ENCODE data around the gene ADGRG3. TPM values are rescaled to one million over a fixed set of nuclear protein-coding genes. Genes with fewer than 3 reads are reported as not detected.

ADGRG3 gene
- total RNA-seq, 4 donors from 2014 or later, result 2.0 to 9.6 (median 3.7) TPM

DNA sequence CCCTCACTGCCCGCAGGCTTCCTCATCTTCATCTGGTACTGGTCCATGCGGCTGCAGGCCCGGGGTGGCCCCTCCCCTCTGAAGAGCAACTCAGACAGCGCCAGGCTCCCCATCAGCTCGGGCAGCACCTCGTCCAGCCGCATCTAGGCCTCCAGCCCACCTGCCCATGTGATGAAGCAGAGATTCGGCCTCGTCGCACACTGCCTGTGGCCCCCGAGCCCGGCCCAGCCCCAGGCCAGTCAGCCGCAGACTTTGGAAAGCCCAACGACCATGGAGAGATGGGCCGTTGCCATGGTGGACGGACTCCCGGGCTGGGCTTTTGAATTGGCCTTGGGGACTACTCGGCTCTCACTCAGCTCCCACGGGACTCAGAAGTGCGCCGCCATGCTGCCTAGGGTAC lies 4.7 kb upstream of the ADGRG3 start:
- Histone ChIP-seq H3K36me3 (peaks cover 0 to 65% (median 13%) of the 10 kb centered on the region in 4 donors), H3K9me3 (no peaks in the 10 kb centered on the region), H3K4me1 (peaks cover 0 to 3% (median 0%) of the 10 kb centered on the region in 4 donors), H3K27ac (replicated peaks in 1 of 4) (no peak overlapping the region), H3K4me3 (no peak overlapping the region), H3K27me3 (peaks cover 0 to 13% (median 0%) of the 10 kb centered on the region in 4 donors)
- TF ChIP-seq POLR2A (IDR thresholded peaks at IDR 0.05; ENCODE audit: low read depth), result no peak
- TF ChIP-seq POLR2AphosphoS5 (IDR thresholded peaks at IDR 0.05), result no peak
- DNase-seq (ENCODE audit: extremely low spot score), result no peak
- 100% methylated on average over 3 of the region's 21 CpGs for WGBS
- intact Hi-C loops (cut with DNase I), result no loop called here

DNA sequence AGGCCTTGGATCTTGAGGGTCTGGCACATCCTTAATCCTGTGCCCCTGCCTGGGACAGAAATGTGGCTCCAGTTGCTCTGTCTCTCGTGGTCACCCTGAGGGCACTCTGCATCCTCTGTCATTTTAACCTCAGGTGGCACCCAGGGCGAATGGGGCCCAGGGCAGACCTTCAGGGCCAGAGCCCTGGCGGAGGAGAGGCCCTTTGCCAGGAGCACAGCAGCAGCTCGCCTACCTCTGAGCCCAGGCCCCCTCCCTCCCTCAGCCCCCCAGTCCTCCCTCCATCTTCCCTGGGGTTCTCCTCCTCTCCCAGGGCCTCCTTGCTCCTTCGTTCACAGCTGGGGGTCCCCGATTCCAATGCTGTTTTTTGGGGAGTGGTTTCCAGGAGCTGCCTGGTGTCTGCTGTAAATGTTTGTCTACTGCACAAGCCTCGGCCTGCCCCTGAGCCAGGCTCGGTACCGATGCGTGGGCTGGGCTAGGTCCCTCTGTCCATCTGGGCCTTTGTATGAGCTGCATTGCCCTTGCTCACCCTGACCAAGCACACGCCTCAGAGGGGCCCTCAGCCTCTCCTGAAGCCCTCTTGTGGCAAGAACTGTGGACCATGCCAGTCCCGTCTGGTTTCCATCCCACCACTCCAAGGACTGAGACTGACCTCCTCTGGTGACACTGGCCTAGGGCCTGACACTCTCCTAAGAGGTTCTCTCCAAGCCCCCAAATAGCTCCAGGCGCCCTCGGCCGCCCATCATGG lies 4.0 kb upstream of the ADGRG3 start:
- DNase-seq (ENCODE audit: extremely low spot score), result no peak
- H3K9me3 ChIP-seq, result no peaks in the 10 kb centered on the region
- intact Hi-C loops (cut with DNase I), result no loop called here

DNA sequence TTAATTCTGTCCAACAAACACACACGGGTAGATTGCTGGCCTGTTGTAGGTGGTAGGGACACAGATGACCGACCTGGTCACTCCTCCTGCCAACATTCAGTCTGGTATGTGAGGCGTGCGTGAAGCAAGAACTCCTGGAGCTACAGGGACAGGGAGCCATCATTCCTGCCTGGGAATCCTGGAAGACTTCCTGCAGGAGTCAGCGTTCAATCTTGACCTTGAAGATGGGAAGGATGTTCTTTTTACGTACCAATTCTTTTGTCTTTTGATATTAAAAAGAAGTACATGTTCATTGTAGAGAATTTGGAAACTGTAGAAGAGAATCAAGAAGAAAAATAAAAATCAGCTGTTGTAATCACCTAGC lies 3.5 kb upstream of the ADGRG3 start:
- whole genome bisulfite sequencing, result 83% methylated on average over 6 of the region's 6 CpGs
- H3K27ac ChIP-seq (replicated peaks in 1 of 4), result no peak overlapping the region

More for the DNA sequence above, 4.0 kb upstream of the ADGRG3 start:
- Histone ChIP-seq H3K4me3 (no peak overlapping the region), H3K27me3 (peaks cover 0 to 13% (median 0%) of the 10 kb centered on the region in 4 donors), H3K36me3 (peaks cover 0 to 58% (median 11%) of the 10 kb centered on the region in 4 donors), H3K4me1 (peaks cover 0 to 3% (median 0%) of the 10 kb centered on the region in 4 donors), H3K27ac (replicated peaks in 1 of 4) (no peak overlapping the region)
- TF ChIP-seq POLR2AphosphoS5 (IDR thresholded peaks at IDR 0.05), result no peak
- TF ChIP-seq, protein P1, sequence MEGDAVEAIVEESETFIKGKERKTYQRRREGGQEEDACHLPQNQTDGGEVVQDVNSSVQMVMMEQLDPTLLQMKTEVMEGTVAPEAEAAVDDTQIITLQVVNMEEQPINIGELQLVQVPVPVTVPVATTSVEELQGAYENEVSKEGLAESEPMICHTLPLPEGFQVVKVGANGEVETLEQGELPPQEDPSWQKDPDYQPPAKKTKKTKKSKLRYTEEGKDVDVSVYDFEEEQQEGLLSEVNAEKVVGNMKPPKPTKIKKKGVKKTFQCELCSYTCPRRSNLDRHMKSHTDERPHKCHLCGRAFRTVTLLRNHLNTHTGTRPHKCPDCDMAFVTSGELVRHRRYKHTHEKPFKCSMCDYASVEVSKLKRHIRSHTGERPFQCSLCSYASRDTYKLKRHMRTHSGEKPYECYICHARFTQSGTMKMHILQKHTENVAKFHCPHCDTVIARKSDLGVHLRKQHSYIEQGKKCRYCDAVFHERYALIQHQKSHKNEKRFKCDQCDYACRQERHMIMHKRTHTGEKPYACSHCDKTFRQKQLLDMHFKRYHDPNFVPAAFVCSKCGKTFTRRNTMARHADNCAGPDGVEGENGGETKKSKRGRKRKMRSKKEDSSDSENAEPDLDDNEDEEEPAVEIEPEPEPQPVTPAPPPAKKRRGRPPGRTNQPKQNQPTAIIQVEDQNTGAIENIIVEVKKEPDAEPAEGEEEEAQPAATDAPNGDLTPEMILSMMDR (IDR thresholded peaks at IDR 0.05), result no peak
- TF ChIP-seq POLR2A (IDR thresholded peaks at IDR 0.05; ENCODE audit: low read depth), result no peak
- no peak for TF ChIP-seq EP300 (IDR thresholded peaks at IDR 0.05)
- WGBS, result 86% methylated on average over 13 of the region's 15 CpGs

DNA sequence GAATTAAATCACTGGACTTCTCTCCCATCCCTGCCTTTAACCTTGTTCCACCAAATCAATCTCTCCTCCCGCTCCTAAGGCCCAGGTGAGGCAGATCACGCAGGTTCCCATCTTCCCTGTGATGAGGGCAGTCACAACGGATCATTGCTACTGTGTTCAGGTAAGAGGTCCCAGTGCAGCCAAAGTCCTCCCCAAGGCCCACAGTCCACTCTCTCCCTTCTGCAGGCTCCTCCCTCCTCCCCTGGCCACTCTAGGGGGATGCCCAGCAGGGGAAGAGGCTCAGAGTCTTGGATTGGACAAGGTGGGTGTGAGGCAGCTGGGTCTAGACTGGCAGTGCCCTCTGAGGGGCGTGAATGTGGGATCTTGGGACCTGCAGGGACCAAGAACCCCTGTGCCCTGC lies 2.6 kb upstream of the ADGRG3 start:
- H3K27ac ChIP-seq (replicated peaks in 1 of 4), result no peak overlapping the region
- H3K4me3 ChIP-seq, result no peak overlapping the region
- H3K27me3 ChIP-seq, result peaks cover 0 to 13% (median 0%) of the 10 kb centered on the region in 4 donors
- intact Hi-C loops (cut with DNase I), result no loop called here
- H3K36me3 ChIP-seq, result peaks cover 0 to 44% (median 10%) of the 10 kb centered on the region in 4 donors
- WGBS, result 85% methylated on average over 3 of the region's 4 CpGs
- TF ChIP-seq POLR2A (IDR thresholded peaks at IDR 0.05; ENCODE audit: low read depth), result no peak
- TF ChIP-seq, protein P1 (IDR thresholded peaks at IDR 0.05), result no peak
- no peak for TF ChIP-seq POLR2AphosphoS5 (IDR thresholded peaks at IDR 0.05)
- no peak for TF ChIP-seq EP300 (IDR thresholded peaks at IDR 0.05)
- H3K9me3 ChIP-seq, result no peaks in the 10 kb centered on the region
- H3K4me1 ChIP-seq, result peaks cover 0 to 3% (median 0%) of the 10 kb centered on the region in 4 donors
- DNase-seq (ENCODE audit: extremely low spot score), result no peak

More for the DNA sequence above, 3.5 kb upstream of the ADGRG3 start:
- H3K36me3 ChIP-seq, result peaks cover 0 to 53% (median 10%) of the 10 kb centered on the region in 4 donors
- DNase-seq (ENCODE audit: extremely low spot score), result no peak
- H3K9me3 ChIP-seq, result no peaks in the 10 kb centered on the region
- intact Hi-C loops (cut with DNase I), result no loop called here
- peaks cover 0 to 13% (median 0%) of the 10 kb centered on the region in 4 donors for H3K27me3 ChIP-seq
- TF ChIP-seq, protein P1 (IDR thresholded peaks at IDR 0.05), result no peak
- TF ChIP-seq EP300 (IDR thresholded peaks at IDR 0.05), result no peak
- TF ChIP-seq POLR2AphosphoS5 (IDR thresholded peaks at IDR 0.05), result no peak
- no peak for TF ChIP-seq POLR2A (IDR thresholded peaks at IDR 0.05; ENCODE audit: low read depth)
- H3K4me3 ChIP-seq, result no peak overlapping the region
- peaks cover 0 to 3% (median 0%) of the 10 kb centered on the region in 4 donors for H3K4me1 ChIP-seq

DNA sequence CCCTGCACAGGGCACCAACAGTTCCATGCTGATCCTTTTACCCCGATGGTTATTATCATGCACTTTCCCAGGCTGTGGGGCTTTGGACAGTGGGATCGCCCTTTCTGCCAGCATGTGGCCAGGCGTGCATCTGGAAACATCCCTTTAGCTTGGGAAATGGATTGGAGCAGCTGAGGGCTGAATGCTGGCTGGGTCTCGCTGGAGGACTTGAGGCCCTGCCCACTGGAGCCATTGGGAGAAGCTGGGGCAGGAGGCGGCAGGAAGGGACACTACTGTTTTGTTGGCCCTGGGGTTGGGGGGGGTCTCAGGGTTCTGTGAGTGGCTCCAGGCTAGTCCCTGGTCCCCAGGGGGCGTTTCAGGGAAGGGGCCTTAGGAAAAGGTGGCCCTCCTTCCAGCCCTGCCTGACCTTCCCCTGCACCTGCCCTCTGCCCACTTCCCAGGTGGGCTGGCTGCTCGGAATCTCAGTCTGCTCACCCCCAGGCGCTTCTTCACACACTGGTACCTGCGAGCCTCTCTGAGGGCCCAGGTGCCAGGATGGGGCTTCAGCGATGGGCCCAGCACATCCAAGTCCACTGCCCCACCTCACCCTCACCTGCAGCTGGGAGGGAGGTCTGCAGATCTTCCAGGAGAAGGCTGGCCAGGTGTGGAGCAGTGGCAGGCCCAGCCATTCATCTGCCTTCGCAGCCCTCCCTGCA lies 1.6 kb upstream of the ADGRG3 start:
- intact Hi-C loops (cut with DNase I), result no loop called here
- H3K27me3 ChIP-seq, result peaks cover 0 to 13% (median 0%) of the 10 kb centered on the region in 4 donors
- WGBS, result 97% methylated on average over 6 of the region's 11 CpGs

More for the DNA sequence above, 1.6 kb upstream of the ADGRG3 start:
- Histone ChIP-seq H3K4me3 (no peak overlapping the region), H3K4me1 (peaks cover 0 to 3% (median 0%) of the 10 kb centered on the region in 4 donors), H3K36me3 (peaks cover 0 to 34% (median 8%) of the 10 kb centered on the region in 4 donors), H3K27ac (replicated peaks in 1 of 4) (no peak overlapping the region), H3K9me3 (no peaks in the 10 kb centered on the region)
- TF ChIP-seq POLR2AphosphoS5 (IDR thresholded peaks at IDR 0.05) (no peak), EP300 (IDR thresholded peaks at IDR 0.05) (no peak), POLR2A (IDR thresholded peaks at IDR 0.05; ENCODE audit: low read depth) (no peak)
- TF ChIP-seq, protein P1 (IDR thresholded peaks at IDR 0.05), result no peak
- DNase-seq (ENCODE audit: extremely low spot score), result no peak
